Astrocyte (in vitro differentiated cells and primary cell): Measurements from ENCODE around the gene RAP2B.

Experiments used
- CTCF ChIP-seq: IDR thresholded peaks from 2 replicates; pipeline ENCODE4 v1.5.1; 2011; ENCODE audit warnings: low read depth, mild to moderate bottlenecking, inconsistent platforms, low read length, moderate library complexity; ENCODE audit not compliant: insufficient read depth
- EZH2 ChIP-seq: IDR thresholded peaks from 2 replicates; pipeline ENCODE4 v1.6.1; 2012; ENCODE audit warnings: mild to moderate bottlenecking, low read length, inconsistent platforms; ENCODE audit not compliant: insufficient read depth

DNA sequence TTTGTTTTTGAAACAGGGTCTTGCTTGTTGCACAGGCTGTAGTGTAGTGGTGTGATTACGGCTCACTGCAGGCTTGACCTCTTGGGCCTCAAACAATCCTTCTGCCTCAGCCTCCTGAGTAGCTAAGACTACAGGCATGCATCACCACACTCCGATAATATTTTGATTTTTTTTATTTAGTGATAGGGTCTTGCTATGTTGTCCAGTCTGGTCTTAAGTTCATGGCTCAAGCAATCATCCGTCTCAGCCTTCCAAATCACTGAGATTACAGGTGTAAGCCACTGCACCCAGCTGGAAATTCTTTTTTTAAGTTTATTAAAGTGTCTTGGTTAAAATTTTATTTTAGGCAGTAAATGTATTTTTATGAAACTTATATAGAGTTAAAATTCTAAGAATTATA is 32.2 kb upstream of the RAP2B start:
- TF ChIP-seq CTCF (no peak), EZH2 (no peak)
